Stimulated activated CD8-positive, alpha-beta memory T cell treated with anti-CD3 and anti-CD28 coated beads, Interleukin-7, amount 100 ng/mL, for 24 hours (primary cell): Measurements from ENCODE around the gene TNS3.

ENCODE experiments used
- DNase-seq: peaks from one replicate; pipeline ENCODE4 v3.0.0-alpha.2; 2020; ENCODE audit warnings: low read depth

TNS3 gene

GRCh38 chr7:47505312-47506007 lies 76.5 kb downstream of the TNS3 start:
- DNase-seq: no peak

DNA sequence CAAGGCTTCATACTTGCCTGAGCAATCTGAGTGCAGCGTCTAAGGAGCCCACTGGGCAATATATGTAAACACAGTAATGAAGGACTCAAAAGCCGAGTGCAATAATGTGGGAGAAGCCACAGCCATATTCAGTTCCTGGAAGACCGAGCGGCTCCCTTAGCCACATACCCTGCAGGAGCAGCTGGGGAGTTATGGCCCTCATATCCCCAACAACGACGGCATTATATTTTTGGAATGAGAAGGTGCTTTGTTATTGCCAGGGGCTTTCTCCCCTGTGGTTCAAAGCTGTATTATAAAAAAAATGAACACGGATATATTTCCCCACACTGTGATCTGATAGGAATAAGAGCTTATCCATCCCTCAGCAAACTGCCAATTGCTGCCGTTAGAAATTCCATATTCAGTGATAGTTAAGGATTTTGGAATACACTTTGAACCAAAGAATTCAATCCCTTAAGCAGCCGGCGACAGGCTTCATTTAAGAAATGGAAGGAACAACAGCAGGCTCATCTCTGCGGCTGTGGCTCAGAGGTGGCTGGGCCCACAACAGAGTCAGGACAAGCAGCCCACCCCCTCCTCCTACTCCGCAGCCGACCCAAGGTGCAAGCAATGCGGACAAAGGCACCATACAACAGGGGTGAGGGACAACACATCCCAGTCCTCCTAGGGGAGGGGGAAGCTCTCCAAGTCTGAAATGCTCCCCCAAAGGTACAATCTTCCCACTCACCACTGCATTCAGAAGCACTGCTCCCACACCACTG lies 77.2 kb downstream of the TNS3 start:
- no peak for DNase-seq

- no peak for DNase-seq
Measured at GRCh38 chr7:47503281-47503680, 78.6 kb downstream of the TNS3 start.

DNA sequence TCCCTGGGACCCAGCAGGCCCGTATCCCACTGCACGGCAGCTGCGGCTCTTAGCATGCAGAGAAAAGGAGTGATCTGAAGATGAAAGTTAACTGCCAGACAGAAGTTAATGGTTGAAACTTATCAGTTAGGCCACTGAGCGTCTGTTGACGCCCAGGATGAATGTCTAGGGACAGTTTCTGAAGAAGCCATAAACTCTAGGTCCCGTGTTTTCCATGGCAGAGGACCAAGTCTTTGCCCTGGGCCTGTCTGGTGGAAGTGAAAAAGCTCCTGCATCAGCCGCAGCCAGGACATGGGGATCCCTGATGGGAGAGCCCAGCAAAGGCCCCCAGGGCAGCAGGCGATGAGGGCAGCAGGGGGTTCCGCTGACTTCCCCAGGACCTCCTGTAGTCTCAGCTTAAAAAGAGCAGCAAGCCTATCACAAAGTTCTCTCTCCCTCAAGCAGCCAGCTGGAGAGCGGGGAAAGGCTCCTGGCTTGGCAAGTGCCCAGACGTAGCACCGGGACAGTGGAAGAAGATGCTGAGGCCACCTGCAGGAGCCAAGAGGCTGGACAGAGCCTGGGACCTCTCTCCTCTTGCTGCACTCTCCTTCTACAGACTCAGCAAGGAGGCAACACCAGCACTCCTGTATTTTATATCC lies 79.6 kb downstream of the TNS3 start:
- DNase-seq: no peak

DNA sequence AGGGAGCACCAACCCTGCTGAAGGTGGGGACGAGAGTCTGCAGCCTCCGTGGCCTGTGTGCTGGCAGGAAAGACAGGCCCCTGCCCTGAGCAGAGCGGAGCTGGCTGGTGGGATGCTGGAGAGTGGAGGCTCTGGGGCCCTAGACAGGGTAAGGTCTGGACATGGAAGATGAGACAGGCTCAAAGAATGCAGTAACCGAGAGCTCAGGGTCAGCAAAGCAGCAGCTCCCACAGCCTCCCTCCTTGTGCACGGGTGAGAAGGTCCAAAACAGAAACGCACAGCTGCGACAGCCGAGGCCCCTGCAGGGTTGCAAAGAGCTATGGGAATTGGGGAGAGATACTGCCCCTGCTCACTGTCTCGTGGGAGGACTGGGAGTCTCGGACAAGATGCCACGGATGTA lies 80.5 kb downstream of the TNS3 start:
- no peak for DNase-seq

DNA sequence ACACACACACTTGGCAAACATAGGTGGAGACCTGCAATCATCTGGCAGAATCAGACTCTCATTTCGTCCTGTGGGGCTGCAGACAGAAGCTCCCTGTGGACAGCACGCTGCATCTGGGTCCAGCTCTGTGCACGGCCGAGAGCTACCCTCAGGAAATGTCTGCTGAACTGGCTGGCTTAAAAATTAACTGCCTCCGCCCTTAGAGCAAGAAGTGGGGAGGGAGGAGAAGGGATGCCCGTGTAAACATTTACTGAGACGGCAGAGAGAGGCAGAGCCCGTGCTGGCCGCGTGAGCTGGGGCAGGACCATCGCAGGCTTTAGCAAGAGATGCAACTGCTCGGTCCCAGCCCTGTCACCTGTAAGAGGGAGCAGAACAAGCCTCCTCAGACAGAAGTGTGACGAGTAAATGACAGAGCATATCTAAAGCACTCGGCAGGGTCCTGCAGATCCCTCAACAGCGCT lies 81.8 kb downstream of the TNS3 start:
- DNase-seq: no peak

DNA sequence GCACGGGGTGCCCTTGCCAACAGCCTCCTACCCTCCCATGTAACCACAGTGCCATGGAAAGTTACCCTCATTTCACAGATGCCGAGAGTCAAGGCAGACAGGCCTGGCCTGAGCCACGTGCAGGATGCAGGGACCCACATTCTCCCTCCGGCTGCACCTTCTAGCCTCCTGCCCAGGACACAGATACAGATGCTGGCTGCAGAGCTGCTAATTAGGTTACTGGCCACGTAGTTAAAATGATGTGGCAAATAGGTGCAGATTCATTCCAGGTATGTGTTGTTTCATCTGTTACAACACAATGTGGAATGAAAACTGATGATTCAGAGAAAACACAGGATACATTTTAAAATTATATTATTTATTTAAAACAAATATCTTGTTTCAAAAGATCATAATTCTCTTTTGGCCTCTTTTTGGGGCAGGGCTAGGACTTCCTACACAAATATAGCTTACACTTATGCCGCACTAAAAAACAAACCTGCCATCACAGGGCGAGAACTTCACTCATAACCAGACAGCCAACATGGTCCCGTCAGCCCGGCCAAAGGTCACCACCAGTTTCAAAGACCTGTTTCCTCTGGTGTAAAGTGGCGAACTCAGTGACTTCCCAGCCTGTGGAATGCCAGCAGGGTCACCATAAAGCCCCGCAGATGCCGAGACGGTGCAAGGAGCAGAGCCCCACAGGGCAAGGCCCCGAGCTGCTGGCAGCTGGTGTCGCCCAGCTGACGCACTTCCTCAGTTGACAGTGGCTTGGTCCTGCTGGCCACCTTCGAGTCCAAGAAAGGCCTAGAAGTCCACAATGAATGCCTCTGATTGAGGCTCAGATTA lies 83.5 kb downstream of the TNS3 start:
- DNase-seq: no peak

GRCh38 chr7:47497367-47498096 lies 84.4 kb downstream of the TNS3 start:
- DNase-seq: no peak

- no peak for DNase-seq
Measured at GRCh38 chr7:47496666-47497065, 85.2 kb downstream of the TNS3 start.

DNA sequence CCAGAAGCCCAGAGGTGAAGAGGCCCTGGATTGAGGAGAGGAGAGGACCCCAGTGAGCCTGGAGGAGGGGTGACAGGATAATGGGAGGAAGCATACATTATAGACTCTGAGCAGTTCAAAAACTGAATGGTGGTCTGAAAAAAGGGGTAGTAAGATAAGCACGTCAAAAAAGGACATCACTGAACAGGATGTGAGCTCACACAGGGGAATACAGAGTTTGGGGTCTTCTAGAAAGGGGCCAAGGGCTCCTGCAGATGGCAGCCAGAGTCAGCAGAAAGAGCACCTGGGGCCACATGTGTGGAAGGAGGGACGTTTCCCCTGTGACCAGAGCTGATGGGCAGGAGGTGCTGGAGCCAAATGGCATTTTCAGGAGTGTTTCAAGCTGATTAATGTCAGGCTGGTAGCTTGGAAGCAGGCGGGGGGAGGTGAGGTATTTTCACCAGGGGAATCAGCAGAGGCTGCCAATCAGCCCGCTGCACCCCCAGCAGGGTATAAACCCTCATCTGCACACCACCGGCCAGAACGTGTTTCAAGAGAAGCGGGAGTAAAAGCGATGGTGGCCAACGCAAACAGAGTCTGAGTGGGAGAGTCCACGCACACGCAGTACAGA lies 85.8 kb downstream of the TNS3 start:
- no peak for DNase-seq

- DNase-seq: no peak
Measured at GRCh38 chr7:47493976-47494911, 87.7 kb downstream of the TNS3 start.

DNA sequence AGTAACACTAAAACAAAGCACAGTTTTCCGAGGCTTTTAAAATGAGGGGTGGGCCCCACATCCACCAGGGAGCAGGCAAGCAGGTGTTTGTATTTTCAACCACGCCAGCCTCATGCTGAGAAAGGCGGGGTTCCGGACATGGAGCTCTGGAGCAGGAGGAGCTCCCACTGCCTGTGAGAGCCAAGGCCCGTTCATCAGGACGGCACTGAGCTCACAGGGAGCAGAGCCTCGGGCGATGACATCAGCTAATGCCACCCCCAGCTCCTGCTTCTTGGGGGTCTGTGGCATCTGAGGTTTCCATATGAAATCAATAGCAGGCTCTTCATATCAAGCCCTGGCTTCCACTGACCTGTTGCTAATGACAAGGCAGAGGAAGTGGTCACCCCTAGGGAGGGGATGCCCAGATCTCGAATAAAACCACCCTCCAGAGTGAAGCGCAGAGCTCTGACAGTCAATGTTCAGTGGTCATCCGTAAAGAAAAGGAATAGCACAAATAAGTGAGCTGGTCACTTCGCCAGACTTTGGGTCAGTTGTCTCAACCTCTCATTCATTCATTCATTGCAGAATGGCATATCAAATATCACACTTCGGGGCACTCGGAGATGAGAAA lies 89.1 kb downstream of the TNS3 start:
- DNase-seq: no peak

GRCh38 chr7:47490501-47491265 lies 91.2 kb downstream of the TNS3 start:
- DNase-seq: no peak

- no peak for DNase-seq
Measured at GRCh38 chr7:47489624-47490023, 92.3 kb downstream of the TNS3 start.

DNA sequence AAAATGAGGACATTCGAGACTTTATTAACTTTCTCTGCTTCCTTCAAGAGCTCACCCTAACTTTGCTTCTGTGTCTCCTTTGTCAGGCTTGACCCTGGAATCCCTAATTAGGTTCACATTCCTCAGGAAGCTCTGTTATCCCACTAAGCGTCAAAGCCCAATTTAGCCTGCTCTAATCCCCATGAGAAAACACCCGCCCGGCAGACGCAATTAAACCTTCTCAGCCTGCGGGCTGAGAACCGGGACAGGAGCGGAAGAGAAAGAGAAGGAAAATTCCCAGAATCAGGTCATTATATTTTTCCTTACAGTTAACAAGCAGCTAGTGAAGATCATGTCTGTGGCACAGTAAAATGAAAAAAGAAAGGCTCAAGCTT lies 93.0 kb downstream of the TNS3 start:
- no peak for DNase-seq

DNA sequence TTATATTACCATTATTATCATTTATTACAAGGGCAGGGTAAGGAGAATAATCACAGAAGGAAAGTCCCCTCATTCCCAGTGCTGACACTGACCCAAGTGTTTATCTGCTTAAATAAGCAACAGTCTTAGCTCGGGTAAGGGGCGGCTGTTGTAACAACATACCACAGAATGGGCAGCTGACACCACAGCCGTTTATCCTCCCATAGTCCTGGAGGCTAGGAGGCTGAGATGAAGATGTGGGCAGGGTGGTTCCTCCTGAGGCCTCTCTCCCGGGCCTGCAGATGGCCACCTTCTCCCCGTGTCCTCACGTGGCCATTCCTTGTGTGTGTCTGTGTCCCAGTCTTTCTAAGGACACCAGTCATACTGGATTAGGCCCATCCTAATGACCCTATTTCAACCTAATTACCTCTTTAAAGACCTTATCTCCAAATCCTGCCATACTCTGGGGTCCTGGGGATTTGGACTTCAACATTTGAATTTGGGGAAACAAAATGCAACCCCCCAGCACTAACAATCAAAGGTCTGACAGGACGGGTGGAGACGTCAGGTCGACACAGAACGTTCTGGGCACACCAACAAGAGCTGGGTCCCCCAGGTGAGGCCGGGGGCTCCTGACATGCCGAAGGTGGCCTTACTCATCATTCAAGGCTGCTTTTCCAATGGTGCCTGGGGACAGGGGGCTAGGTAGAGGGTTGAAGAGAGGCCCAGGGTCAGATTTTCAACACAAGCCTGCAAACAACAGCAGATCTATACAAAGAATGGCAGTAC lies 93.5 kb downstream of the TNS3 start:
- DNase-seq: no peak

- no peak for DNase-seq
Measured at GRCh38 chr7:47485640-47486435, 96.1 kb downstream of the TNS3 start.
